Bronchial smooth muscle cell (primary cell): Measurements from ENCODE around the gene CXCL17. TPM values are rescaled to one million over a fixed set of nuclear protein-coding genes. Genes with fewer than 3 reads are reported as not detected.

Source experiments
- total RNA-seq: library from RNA; depleted of rRNA; stranded (reverse); fragments of >200 nt; gene quantifications from 2 replicates; pipeline ENCODE4 v1.2.1, GENCODE V29; 2014

CXCL17 gene, protein sequence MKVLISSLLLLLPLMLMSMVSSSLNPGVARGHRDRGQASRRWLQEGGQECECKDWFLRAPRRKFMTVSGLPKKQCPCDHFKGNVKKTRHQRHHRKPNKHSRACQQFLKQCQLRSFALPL
- total RNA-seq: not detected in 2 replicates

DNA sequence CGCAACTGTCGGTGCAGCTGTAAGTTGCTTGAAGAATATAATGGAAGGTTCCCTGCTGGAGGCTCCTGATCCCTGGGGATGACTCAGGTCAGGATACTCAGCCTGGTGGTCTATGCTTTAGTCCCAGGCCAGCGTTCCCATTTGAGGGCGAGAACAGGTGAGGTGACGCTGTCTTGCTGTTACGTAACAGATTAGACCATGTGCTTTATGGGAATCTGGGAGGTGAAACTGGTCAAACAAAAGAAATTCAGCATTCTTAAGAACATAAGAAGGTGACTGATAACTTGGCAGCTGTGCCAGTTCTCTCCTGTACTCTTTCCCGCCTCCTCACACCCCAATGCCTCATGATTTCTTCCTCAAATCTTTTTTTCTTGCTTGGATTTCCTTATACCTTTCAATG, at the start of gene CXCL17:
TSS of gene CXCL17 (minus strand) at position 114 of the 400 bp plus-strand sequence. CDS start 114 bp downstream, outside the sequence.

DNA sequence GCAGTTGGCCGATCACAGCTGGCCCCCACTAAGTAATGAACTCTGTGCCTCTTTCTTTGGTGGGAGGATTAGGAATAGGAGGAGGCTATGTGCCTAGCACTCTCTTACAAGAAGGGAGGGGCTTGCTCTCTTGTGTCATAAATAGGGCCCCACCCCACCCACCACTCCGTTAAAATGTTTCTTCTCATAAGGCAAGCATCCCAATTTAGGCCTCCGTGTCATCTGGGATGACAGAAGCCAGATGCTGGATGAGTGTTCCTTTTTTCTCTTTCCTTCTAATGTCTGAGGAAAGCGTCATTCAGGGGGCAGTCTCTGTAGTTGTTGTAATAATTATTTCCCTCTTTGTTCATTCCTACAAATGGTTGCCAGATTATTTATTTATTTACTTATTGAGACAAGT, 15.4 kb downstream of the CXCL17 start, which contains the start of gene LIPE:
TSS of gene LIPE (minus strand) at position 76 of the 400 bp plus-strand sequence. CDS start 239 bp downstream, outside the sequence.

DNA sequence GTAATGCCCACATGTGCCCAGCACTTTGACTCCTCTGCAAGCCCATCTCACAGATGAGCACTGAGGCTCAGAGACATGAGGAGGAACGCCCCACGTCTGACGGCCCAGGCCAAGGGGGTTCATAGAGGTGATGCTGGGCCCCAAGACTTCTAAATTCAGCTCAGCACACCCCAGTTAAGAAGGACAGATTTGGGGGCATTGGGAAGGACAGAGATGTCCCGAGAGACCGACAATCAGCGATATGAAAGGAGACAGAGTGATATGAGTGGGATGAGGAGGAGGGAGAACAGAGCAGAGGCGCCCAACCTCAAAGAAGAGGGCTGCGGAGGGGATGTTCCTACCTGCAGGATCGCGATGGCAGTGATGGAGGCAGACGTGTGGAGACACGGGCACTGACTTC, 52.8 kb downstream of the CXCL17 start, which contains the start of gene CNFN:
TSS of gene CNFN (minus strand) at position 399 of the 400 bp plus-strand sequence. CDS start 1,260 bp downstream, outside the sequence.

Other genes with a start within 250 kb of the CXCL17 start
- 5.8 and 13.2 TPM in 2 replicates for gene DEDD2, start 225.3 kb downstream of the CXCL17 start, total RNA-seq
- 7.9 and 13.0 TPM in 2 replicates for gene ZNF526, start 222.6 kb downstream of the CXCL17 start, total RNA-seq
- gene GSK3A, start 200.3 kb downstream of the CXCL17 start, total RNA-seq: 5.4 and 7.1 TPM in 2 replicates
- gene ERF, start 187.8 kb downstream of the CXCL17 start, total RNA-seq: 11.3 and 18.7 TPM in 2 replicates
- gene CIC, start 173.7 kb downstream of the CXCL17 start, total RNA-seq: 12.5 and 13.9 TPM in 2 replicates
- gene PRR19, start 140.8 kb downstream of the CXCL17 start, total RNA-seq: 0.09 and 0.16 TPM in 2 replicates
- 23.7 and 36.6 TPM in 2 replicates for gene PAFAH1B3, start 140.3 kb downstream of the CXCL17 start, total RNA-seq
- not detected in 2 replicates for gene TMEM145, start 129.6 kb downstream of the CXCL17 start, total RNA-seq
- 21.0 and 30.6 TPM in 2 replicates for gene MEGF8, start 117.3 kb downstream of the CXCL17 start, total RNA-seq
- not detected in 2 replicates for gene CNFN, start 52.6 kb downstream of the CXCL17 start, total RNA-seq
- gene LIPE, start 15.6 kb downstream of the CXCL17 start, total RNA-seq: 1.1 and 1.6 TPM in 2 replicates
- gene CEACAM1, start 85.5 kb upstream of the CXCL17 start, total RNA-seq: not detected in 2 replicates
- gene CEACAM8, start 152.0 kb upstream of the CXCL17 start, total RNA-seq: not detected in 2 replicates